Measurements from ENCODE around the gene LRRC2.

LRRC2 gene

GRCh38 chr3:46609212-46609721 lies 43.2 kb upstream of the LRRC2 start:
- H3K4me3 ChIP-seq (ENCODE audit: low read depth, low read length), result no peak overlapping the region
- no peak for TF ChIP-seq CTCF (IDR thresholded peaks at IDR 0.05; ENCODE audit: low read depth, low read length)

GRCh38 chr3:46607603-46608028 lies 41.5 kb upstream of the LRRC2 start:
- no peak overlapping the region for H3K4me3 ChIP-seq (ENCODE audit: low read depth, low read length)
- TF ChIP-seq CTCF (IDR thresholded peaks at IDR 0.05; ENCODE audit: low read depth, low read length), result no peak

GRCh38 chr3:46604127-46604526 lies 38.0 kb upstream of the LRRC2 start:
- TF ChIP-seq CTCF (IDR thresholded peaks at IDR 0.05; ENCODE audit: low read depth, low read length), result no peak
- H3K4me3 ChIP-seq (ENCODE audit: low read depth, low read length), result no peak overlapping the region

GRCh38 chr3:46603446-46604046 lies 37.4 kb upstream of the LRRC2 start:
- TF ChIP-seq CTCF (IDR thresholded peaks at IDR 0.05; ENCODE audit: low read depth, low read length), result no peak
- no peak overlapping the region for H3K4me3 ChIP-seq (ENCODE audit: low read depth, low read length)

- TF ChIP-seq CTCF (IDR thresholded peaks at IDR 0.05; ENCODE audit: low read depth, low read length), result no peak
These were observed 33.5 kb upstream of the LRRC2 start for GRCh38 chr3:46599590-46599989.

GRCh38 chr3:46595819-46596314 lies 29.8 kb upstream of the LRRC2 start:
- TF ChIP-seq CTCF (IDR thresholded peaks at IDR 0.05; ENCODE audit: low read depth, low read length), result no peak

More at GRCh38 chr3:46599590-46599989, 33.5 kb upstream of the LRRC2 start:
- no peak overlapping the region for H3K4me3 ChIP-seq (ENCODE audit: low read depth, low read length)

GRCh38 chr3:46594723-46595122 lies 28.6 kb upstream of the LRRC2 start:
- no peak for TF ChIP-seq CTCF (IDR thresholded peaks at IDR 0.05; ENCODE audit: low read depth, low read length)

More at GRCh38 chr3:46595819-46596314, 29.8 kb upstream of the LRRC2 start:
- no peak overlapping the region for H3K4me3 ChIP-seq (ENCODE audit: low read depth, low read length)

More at GRCh38 chr3:46594723-46595122, 28.6 kb upstream of the LRRC2 start:
- no peak overlapping the region for H3K4me3 ChIP-seq (ENCODE audit: low read depth, low read length)
